ENCODE data around the gene HACD4. TPM values are rescaled to one million over a fixed set of nuclear protein-coding genes. Genes with fewer than 3 reads are reported as not detected.

HACD4 gene
- total RNA-seq, 1 experiment from 2014 or later = 1.2 TPM

DNA sequence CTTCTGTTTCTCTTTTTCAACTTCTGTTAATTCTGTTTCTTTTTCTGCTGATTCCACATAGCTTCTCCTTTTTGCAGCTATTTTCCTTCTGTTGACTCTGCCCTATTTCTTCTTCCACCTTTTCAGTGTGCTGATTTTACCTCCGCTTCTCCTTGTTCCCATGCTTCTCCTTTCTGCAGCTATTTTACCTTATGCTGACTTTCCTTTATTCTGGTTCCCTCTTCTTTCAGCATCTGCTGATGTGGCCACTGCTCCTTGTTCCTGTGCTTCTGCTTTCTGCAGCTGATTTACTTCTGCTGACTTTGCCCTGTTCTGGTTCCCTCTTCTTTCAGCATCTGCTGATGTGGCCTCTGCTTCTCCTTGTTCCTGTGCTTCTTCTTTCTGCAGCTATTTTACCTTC is 58.8 kb downstream of the HACD4 start:
- Mint-ChIP-seq H3K36me3 (peaks cover 19% of the 10 kb centered on the region), H3K4me1 (no peaks in the 10 kb centered on the region), H3K4me3 (no peak overlapping the region), H3K9me3 (peaks cover 15% of the 10 kb centered on the region), H3K27me3 (ENCODE audit: low read depth) (no peaks in the 10 kb centered on the region), H3K27ac (no peak overlapping the region)
- no peak for TF ChIP-seq ATF3 (CRISPR knock-in tag; conservative IDR thresholded peaks at IDR 0.05)
- TF ChIP-seq, protein P1, sequence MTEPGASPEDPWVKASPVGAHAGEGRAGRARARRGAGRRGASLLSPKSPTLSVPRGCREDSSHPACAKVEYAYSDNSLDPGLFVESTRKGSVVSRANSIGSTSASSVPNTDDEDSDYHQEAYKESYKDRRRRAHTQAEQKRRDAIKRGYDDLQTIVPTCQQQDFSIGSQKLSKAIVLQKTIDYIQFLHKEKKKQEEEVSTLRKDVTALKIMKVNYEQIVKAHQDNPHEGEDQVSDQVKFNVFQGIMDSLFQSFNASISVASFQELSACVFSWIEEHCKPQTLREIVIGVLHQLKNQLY (CRISPR knock-in tag; IDR thresholded peaks at IDR 0.05) = no peak
- TF ChIP-seq, protein P2, sequence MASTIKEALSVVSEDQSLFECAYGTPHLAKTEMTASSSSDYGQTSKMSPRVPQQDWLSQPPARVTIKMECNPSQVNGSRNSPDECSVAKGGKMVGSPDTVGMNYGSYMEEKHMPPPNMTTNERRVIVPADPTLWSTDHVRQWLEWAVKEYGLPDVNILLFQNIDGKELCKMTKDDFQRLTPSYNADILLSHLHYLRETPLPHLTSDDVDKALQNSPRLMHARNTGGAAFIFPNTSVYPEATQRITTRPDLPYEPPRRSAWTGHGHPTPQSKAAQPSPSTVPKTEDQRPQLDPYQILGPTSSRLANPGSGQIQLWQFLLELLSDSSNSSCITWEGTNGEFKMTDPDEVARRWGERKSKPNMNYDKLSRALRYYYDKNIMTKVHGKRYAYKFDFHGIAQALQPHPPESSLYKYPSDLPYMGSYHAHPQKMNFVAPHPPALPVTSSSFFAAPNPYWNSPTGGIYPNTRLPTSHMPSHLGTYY (CRISPR knock-in tag; IDR thresholded peaks at IDR 0.05) = no peak
- ChIA-PET POLR2A (no interaction called here), CTCF (no interaction called here)
- DNase-seq (ENCODE audit: low spot score) (no peak), ATAC-seq (no peak)

DNA sequence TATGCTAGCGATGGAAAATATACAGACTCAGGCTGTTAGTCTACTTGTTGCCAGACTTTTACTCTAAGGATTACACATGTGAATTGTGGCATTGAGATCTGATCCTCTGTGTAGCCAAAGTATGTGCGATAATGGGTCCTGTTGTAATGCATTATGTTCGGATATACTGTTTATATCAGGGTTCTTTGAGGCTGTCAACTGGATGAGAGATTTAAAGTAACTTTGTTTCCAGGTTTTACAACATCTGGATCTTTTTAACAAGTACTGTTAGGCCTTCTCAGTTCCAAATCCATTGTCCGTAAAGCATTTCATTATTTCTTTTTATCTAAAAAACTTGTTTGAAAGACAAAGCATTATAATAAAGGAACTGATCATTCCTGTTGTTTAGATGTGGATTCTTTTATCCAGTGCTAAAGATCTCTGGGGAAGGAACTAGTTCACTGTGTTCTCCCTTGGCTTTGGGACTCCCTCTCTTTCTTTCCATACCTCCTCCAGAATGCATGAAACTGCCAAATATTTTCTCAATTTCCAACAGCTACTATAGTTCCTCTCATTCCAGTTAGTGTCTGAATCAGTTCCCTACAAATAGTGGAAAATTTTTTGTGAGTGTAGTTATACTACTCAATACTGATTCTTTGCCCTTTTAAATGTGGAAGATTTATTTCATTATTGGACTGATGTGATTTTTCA is 68.8 kb downstream of the HACD4 start:
- no peak for TF ChIP-seq JAZF1 (CRISPR knock-in tag; IDR thresholded peaks at IDR 0.05)
- TF ChIP-seq ZNF138 (CRISPR knock-in tag; conservative IDR thresholded peaks at IDR 0.05) = no peak
- TF ChIP-seq IRF2 (CRISPR knock-in tag; IDR thresholded peaks at IDR 0.05; ENCODE audit: borderline replicate concordance, low read depth) = no peak
- no peak for TF ChIP-seq FOXK1 (CRISPR knock-in tag; IDR thresholded peaks at IDR 0.05)
- TF ChIP-seq, protein P1 (CRISPR knock-in tag; IDR thresholded peaks at IDR 0.05) = no peak
- no peak for TF ChIP-seq ZNF425 (CRISPR knock-in tag; conservative IDR thresholded peaks at IDR 0.05)
- no peak for TF ChIP-seq PRDM15 (CRISPR knock-in tag; IDR thresholded peaks at IDR 0.05)
- no peak for TF ChIP-seq EMX1 (CRISPR knock-in tag; IDR thresholded peaks at IDR 0.05)
- TF ChIP-seq MYBL2 (CRISPR knock-in tag; IDR thresholded peaks at IDR 0.05) = no peak
- TF ChIP-seq, protein P2 (CRISPR knock-in tag; IDR thresholded peaks at IDR 0.05) = no peak
- TF ChIP-seq ZNF671 (CRISPR knock-in tag; IDR thresholded peaks at IDR 0.05) = no peak
- Mint-ChIP-seq H3K27me3 (ENCODE audit: low read depth) (no peaks in the 10 kb centered on the region), H3K27ac (no peak overlapping the region; the same call in 1 of the 2 replicates), H3K9me3 (peaks cover 9% of the 10 kb centered on the region), H3K4me3 (no peak overlapping the region), H3K36me3 (0 out of 2 replicates have a peak, but pooled peaks cover 5% of the 10 kb centered on the region), H3K4me1 (no peaks in the 10 kb centered on the region)
- DNase-seq (ENCODE audit: low spot score) (no peak), ATAC-seq (no peak)
- ChIA-PET POLR2A (no interaction called here), CTCF (no interaction called here)

Measured in WTC11 (cell line).